ENCODE results near the gene MGAM2.

DNA sequence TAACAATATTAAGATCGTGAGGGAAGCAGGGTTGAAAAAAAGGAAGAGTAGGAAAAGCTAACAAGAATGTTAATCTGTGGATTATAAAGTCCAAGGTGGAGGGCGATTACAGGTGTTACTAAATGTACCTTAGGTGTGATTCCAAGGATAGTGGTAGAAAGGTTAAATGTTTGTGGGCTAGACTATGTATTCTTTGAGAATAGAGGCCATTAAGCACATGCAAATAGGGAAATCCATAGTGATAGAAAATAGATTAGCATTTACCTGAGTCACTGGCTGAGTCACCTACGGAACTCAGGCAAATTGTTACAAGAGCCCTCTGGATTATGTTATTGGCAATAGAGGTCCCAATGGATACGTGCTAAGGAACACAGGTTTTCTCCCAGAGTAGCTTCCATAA lies 9.0 kb downstream of the MGAM2 start:
- TF ChIP-seq, protein P1, sequence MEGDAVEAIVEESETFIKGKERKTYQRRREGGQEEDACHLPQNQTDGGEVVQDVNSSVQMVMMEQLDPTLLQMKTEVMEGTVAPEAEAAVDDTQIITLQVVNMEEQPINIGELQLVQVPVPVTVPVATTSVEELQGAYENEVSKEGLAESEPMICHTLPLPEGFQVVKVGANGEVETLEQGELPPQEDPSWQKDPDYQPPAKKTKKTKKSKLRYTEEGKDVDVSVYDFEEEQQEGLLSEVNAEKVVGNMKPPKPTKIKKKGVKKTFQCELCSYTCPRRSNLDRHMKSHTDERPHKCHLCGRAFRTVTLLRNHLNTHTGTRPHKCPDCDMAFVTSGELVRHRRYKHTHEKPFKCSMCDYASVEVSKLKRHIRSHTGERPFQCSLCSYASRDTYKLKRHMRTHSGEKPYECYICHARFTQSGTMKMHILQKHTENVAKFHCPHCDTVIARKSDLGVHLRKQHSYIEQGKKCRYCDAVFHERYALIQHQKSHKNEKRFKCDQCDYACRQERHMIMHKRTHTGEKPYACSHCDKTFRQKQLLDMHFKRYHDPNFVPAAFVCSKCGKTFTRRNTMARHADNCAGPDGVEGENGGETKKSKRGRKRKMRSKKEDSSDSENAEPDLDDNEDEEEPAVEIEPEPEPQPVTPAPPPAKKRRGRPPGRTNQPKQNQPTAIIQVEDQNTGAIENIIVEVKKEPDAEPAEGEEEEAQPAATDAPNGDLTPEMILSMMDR (IDR thresholded peaks at IDR 0.05; ENCODE audit: low read depth, low read length, missing input control) = no peak
- TF ChIP-seq YY1 (IDR thresholded peaks at IDR 0.05) (no peak), FOXA1 (IDR thresholded peaks at IDR 0.05) (no peak)
- TF ChIP-seq, protein P2, sequence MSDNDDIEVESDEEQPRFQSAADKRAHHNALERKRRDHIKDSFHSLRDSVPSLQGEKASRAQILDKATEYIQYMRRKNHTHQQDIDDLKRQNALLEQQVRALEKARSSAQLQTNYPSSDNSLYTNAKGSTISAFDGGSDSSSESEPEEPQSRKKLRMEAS (IDR thresholded peaks at IDR 0.05) = no peak

Data from liver (tissue), 2 donors.